Urinary bladder (tissue), 4 donors: ENCODE results near the gene SCNN1G. TPM values are rescaled to one million over a fixed set of nuclear protein-coding genes. Genes with fewer than 3 reads are reported as not detected.
A peak's percentile ranks its signal among the peaks of the same experiment; 100 is the strongest.

Experiments
- DNase-seq: peaks from one replicate; pipeline ENCODE4 v3.0.0-alpha.2; 2015; ENCODE audit errors: extremely low spot score
- H3K27ac ChIP-seq: one replicate; pipeline ENCODE4 v1.5.1; 2013; ENCODE audit warnings: low read depth, mild to moderate bottlenecking, moderate library complexity
- H3K36me3 ChIP-seq: one replicate; pipeline ENCODE4 v1.6.1; 2013; ENCODE audit warnings: mild to moderate bottlenecking, moderate library complexity; ENCODE audit not compliant: insufficient read depth
- H3K4me1 ChIP-seq: one replicate; pipeline ENCODE4 v1.6.1; 2013; ENCODE audit warnings: mild to moderate bottlenecking, moderate library complexity; ENCODE audit not compliant: insufficient read depth
- H3K4me3 ChIP-seq: one replicate; pipeline ENCODE4 v1.5.1; 2013; ENCODE audit warnings: low read depth, low read length
- WGBS: extraction: QIAGEN DNeasy Blood & Tissue Kit; methylation state at CpG from one replicate; pipeline ENCODE4 v1.1.7; 2013; 5-methylcytosine and 5-hydroxymethylcytosine counted together
- polyA plus RNA-seq: library from polyadenylated mRNA; stranded (reverse); fragments of 200-250 nt; gene quantifications from one replicate; pipeline ENCODE4 v1.2.3, GENCODE V29; 2013
- total RNA-seq: library from RNA; depleted of rRNA; stranded (reverse); fragments of >200 nt; gene quantifications from one replicate; pipeline ENCODE4 v1.2.3, GENCODE V29; 2014
- donor health status: healthy with polysubstance abuse.
- donor health status: healthy.

SCNN1G gene
- total and polyA plus RNA-seq, 2 donors, result 0.61 to 2.4 TPM

GRCh38 chr16:23160574-23160973 is 22.0 kb upstream of the SCNN1G start:
- no peaks in the 10 kb centered on the region for H3K4me1 ChIP-seq
- no peaks in the 10 kb centered on the region for H3K36me3 ChIP-seq
- DNase-seq, result no peak
- no peak overlapping the region for H3K4me3 ChIP-seq
- WGBS, result 73% methylated on average over 3 of the region's 3 CpGs
- no peak overlapping the region for H3K27ac ChIP-seq

- WGBS, result 84% methylated on average over 2 of the region's 2 CpGs
- no peak for DNase-seq
- no peak overlapping the region for H3K27ac ChIP-seq
- H3K4me3 ChIP-seq, result no peak overlapping the region
- no peaks in the 10 kb centered on the region for H3K36me3 ChIP-seq
- no peaks in the 10 kb centered on the region for H3K4me1 ChIP-seq
Observed at GRCh38 chr16:23163921-23164320, 18.6 kb upstream of the SCNN1G start.

- WGBS, result 85% methylated on average over 4 of the region's 4 CpGs
- no peaks in the 10 kb centered on the region for H3K36me3 ChIP-seq
- H3K27ac ChIP-seq, result no peak overlapping the region
- no peak overlapping the region for H3K4me3 ChIP-seq
- DNase-seq, result no peak
- no peaks in the 10 kb centered on the region for H3K4me1 ChIP-seq
Observed at GRCh38 chr16:23164736-23165135, 17.8 kb upstream of the SCNN1G start.

DNA sequence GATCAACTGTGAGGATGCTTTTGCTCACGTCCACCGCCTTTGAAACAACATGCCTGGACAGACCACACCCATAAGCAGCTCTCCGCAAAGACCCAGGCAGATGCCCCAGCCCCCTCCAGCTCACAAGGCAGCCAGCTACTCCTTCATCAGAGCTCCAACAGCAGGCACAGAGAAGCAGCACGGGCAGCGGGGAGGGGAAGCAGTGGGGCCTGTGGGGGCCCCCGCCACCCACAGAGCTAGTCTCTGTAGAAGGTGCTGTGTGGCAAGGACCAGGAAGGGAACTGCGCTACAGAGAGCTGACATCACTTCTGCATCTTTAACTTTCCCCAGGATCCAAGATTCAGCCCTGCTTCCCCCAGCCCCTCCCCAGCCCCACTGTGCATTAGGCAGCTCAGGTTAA is 10.0 kb upstream of the SCNN1G start:
- H3K27ac ChIP-seq, result no peak overlapping the region
- H3K36me3 ChIP-seq, result no peaks in the 10 kb centered on the region
- no peak overlapping the region for H3K4me3 ChIP-seq
- no peaks in the 10 kb centered on the region for H3K4me1 ChIP-seq
- DNase-seq, result no peak
- WGBS, result 33% methylated on average over 7 of the region's 7 CpGs

- no peak overlapping the region for H3K27ac ChIP-seq
- WGBS, result 88% methylated on average over 3 of the region's 3 CpGs
- no peaks in the 10 kb centered on the region for H3K36me3 ChIP-seq
- H3K4me3 ChIP-seq, result no peak overlapping the region
- no peaks in the 10 kb centered on the region for H3K4me1 ChIP-seq
- DNase-seq, result no peak
Observed at GRCh38 chr16:23172994-23173393, 9.6 kb upstream of the SCNN1G start.

DNA sequence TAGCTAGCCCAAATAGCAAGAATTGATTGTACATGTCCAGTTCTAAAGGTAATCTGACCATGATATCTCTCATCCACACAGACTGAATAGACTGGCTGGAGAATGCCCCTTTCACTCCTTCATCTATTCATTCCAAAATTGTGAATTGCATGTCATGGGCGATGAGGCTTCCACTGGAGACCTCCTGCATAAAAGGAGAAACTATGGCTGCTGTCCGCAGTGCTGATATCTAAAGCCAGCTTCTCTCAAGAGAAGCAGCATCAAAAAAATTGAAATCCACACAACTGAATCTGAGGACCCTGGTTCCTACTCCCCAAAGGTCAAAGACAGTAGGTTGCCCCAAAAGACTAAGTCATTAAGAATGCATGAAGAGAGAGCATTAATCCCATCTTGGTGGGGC is 7.9 kb upstream of the SCNN1G start:
- no peak overlapping the region for H3K4me3 ChIP-seq
- no peaks in the 10 kb centered on the region for H3K4me1 ChIP-seq
- DNase-seq, result no peak
- H3K27ac ChIP-seq, result no peak overlapping the region
- 42% methylated on average over 2 of the region's 2 CpGs for WGBS
- no peaks in the 10 kb centered on the region for H3K36me3 ChIP-seq

DNA sequence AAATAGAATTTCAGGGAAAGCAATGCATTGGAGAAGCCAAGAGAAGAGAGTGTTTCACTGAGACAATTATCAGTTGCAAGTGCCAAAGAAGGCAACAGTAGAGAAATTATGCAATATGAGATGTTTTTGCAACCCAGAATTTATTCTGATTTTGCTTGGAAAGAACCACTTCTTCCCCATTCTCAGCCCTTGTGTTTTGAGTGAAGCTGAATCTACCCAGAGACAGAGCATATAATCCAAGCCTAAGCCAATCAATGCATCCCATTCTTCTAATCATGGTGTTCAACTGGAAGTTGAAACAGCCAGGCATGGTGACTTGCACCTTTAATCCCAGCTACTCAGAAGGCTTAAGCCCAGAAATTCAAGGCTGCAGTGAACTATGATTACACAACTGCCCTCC is 6.9 kb upstream of the SCNN1G start:
- Histone ChIP-seq H3K36me3 (no peaks in the 10 kb centered on the region), H3K27ac (no peak overlapping the region), H3K4me1 (no peaks in the 10 kb centered on the region), H3K4me3 (no peak overlapping the region)
- DNase-seq, result no peak

DNA sequence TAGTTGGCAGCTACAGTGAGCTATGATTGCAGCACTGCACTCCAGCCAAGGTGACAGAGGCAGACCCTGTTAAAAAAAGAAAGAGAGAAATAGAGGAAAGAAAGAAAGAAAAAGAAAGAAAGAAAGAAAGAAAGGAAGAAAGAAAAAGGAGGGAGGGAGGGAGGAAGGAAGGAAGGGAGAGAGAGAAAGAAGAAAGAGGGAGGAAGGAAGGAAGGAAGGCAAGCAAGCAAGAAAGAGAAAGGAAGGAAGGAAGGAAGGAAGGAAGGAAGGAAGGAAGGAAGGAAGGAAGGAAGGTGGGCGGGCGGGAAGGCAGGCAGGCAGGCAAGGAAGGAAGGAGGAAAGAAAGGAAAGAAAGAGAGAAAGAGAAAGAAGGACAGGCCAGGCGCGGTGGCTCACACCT is 1.0 kb upstream of the SCNN1G start:
- no peak overlapping the region for H3K4me3 ChIP-seq
- H3K27ac ChIP-seq, result no peak overlapping the region
- no peak for DNase-seq
- H3K36me3 ChIP-seq, result no peaks in the 10 kb centered on the region
- H3K4me1 ChIP-seq, result no peaks in the 10 kb centered on the region
- WGBS, result 88% methylated on average over 4 of the region's 4 CpGs

- Histone ChIP-seq H3K36me3 (no peaks in the 10 kb centered on the region), H3K27ac (no peak overlapping the region), H3K4me3 (peak overlapping the region; percentile 38), H3K4me1 (no peaks in the 10 kb centered on the region)
- 4% methylated on average over 33 of the region's 33 CpGs for WGBS
- peak; percentile 17 for DNase-seq
Observed at GRCh38 chr16:23182206-23182678, 303 bp upstream of the SCNN1G start.

DNA sequence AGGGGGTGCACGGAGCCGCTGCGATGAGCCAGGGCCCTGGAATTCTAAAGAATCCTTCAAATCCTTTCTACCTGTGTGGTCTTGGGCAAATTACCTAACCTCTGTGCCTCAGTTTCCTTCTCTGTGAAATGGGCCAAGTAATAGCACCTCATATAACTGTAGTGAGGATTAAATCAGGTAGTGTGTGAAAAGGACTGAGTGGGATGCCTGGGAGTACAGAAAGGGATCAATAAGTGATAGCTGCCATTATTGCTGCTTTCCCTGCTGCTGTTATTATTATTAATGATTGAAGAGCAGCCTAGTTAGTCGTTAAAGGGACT is 958 bp downstream of the SCNN1G start:
- WGBS, result 17% methylated on average over 4 of the region's 4 CpGs
- Histone ChIP-seq H3K4me3 (no peak overlapping the region), H3K36me3 (no peaks in the 10 kb centered on the region), H3K4me1 (no peaks in the 10 kb centered on the region), H3K27ac (no peak overlapping the region)
- DNase-seq, result no peak

GRCh38 chr16:23185656-23186055 is 3.1 kb downstream of the SCNN1G start:
- DNase-seq, result no peak
- WGBS, result 43% methylated on average over 11 of the region's 11 CpGs
- H3K4me1 ChIP-seq, result no peaks in the 10 kb centered on the region
- H3K36me3 ChIP-seq, result no peaks in the 10 kb centered on the region
- H3K4me3 ChIP-seq, result no peak overlapping the region
- no peak overlapping the region for H3K27ac ChIP-seq

DNA sequence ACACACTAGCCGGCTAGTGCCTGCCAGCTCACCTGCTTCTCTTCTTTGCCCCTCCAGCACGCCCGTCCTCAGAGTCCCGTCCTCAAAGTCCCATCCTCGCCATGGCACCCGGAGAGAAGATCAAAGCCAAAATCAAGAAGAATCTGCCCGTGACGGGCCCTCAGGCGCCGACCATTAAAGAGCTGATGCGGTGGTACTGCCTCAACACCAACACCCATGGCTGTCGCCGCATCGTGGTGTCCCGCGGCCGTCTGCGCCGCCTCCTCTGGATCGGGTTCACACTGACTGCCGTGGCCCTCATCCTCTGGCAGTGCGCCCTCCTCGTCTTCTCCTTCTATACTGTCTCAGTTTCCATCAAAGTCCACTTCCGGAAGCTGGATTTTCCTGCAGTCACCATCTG is 3.6 kb downstream of the SCNN1G start:
- Histone ChIP-seq H3K27ac (no peak overlapping the region), H3K4me1 (no peaks in the 10 kb centered on the region), H3K4me3 (no peak overlapping the region), H3K36me3 (no peaks in the 10 kb centered on the region)
- DNase-seq, result no peak
- WGBS, result 80% methylated on average over 24 of the region's 24 CpGs

GRCh38 chr16:23187341-23187740 is 4.8 kb downstream of the SCNN1G start:
- H3K4me1 ChIP-seq, result no peaks in the 10 kb centered on the region
- no peak overlapping the region for H3K4me3 ChIP-seq
- H3K27ac ChIP-seq, result no peak overlapping the region
- no peak for DNase-seq
- no peaks in the 10 kb centered on the region for H3K36me3 ChIP-seq
- WGBS, result 60% methylated on average over 3 of the region's 3 CpGs

GRCh38 chr16:23188911-23189310 is 6.4 kb downstream of the SCNN1G start:
- Histone ChIP-seq H3K4me3 (no peak overlapping the region), H3K4me1 (no peaks in the 10 kb centered on the region), H3K27ac (no peak overlapping the region), H3K36me3 (no peaks in the 10 kb centered on the region)
- 82% methylated on average over 2 of the region's 2 CpGs for WGBS
- DNase-seq, result no peak

GRCh38 chr16:23194497-23195221 is 12.1 kb downstream of the SCNN1G start:
- no peaks in the 10 kb centered on the region for H3K4me1 ChIP-seq
- no peak for DNase-seq
- WGBS, result 72% methylated on average over 9 of the region's 9 CpGs
- H3K36me3 ChIP-seq, result no peaks in the 10 kb centered on the region
- no peak overlapping the region for H3K27ac ChIP-seq
- no peak overlapping the region for H3K4me3 ChIP-seq
